Upper lobe of left lung (tissue), 6 donors: ENCODE data around the gene DENND1A. TPM values are rescaled to one million over a fixed set of nuclear protein-coding genes. Genes with fewer than 3 reads are reported as not detected.

ENCODE experiments used
- ATAC-seq, 2 donors: fragments of 200-7000 bp; cut with Tn5 transposase; one replicate each; pipeline ENCODE4 v1.9.1; 2022; ENCODE audit warnings: mild to moderate bottlenecking in 2 of 2, moderate library complexity in 2 of 2; ENCODE audit not compliant: low FRiP score in 2 of 2
- DNase-seq, 2 donors: peaks; one replicate each; pipeline ENCODE4 v3.0.0-alpha.2; 2019 to 2020
- H3K27ac ChIP-seq, 4 donors: fragments of 200-600 bp; sonication (generic); one replicate each; pipeline ENCODE4 v1.5.1; 2016 to 2019
- H3K27me3 ChIP-seq, 4 donors: fragments of 200-600 bp; sonication (generic); one replicate each; pipeline ENCODE4 v1.5.1; 2017 to 2019
- H3K36me3 ChIP-seq, 4 donors: fragments of 200-600 bp; sonication (generic); one replicate each; pipeline ENCODE4 v1.5.1; 2016 to 2019
- H3K4me1 ChIP-seq, 4 donors: fragments of 200-600 bp; sonication (generic); one replicate each; pipeline ENCODE4 v1.5.1; 2018 to 2019
- H3K4me3 ChIP-seq, 4 donors: fragments of 200-600 bp; sonication (generic); one replicate each; pipeline ENCODE4 v1.5.1; 2017 to 2019; ENCODE audit warnings: mild to moderate bottlenecking in 2 of 4, moderate library complexity in 1 of 4
- H3K9me3 ChIP-seq, 4 donors: fragments of 200-600 bp; sonication (generic); one replicate each; pipeline ENCODE4 v1.5.1; 2018 to 2019
- CTCF ChIP-seq, 6 experiments: fragments of 450-650 bp in 4 of 6; fragments of 200-600 bp in 2 of 6; sonication (generic) in 2 of 6; IDR thresholded peaks; one replicate each; pipeline ENCODE4 v1.5.1; 2016 to 2019; ENCODE audit warnings: antibody characterized with exemption in 6 of 6
- EP300 ChIP-seq, 4 donors: sonication (generic); formaldehyde crosslinking; IDR thresholded peaks; one replicate each; pipeline ENCODE4 v1.5.1; 2017; ENCODE audit warnings: antibody characterized with exemption in 4 of 4, control low read depth in 2 of 4
- POLR2A ChIP-seq, 4 donors: fragments of 450-650 bp; IDR thresholded peaks; one replicate each; pipeline ENCODE4 v1.5.1; 2016 to 2017; ENCODE audit warnings: antibody characterized with exemption in 4 of 4, mild to moderate bottlenecking in 2 of 4
- POLR2AphosphoS5 ChIP-seq, 2 donors: sonication (generic); formaldehyde crosslinking; IDR thresholded peaks; one replicate each; pipeline ENCODE4 v1.5.1; 2017; ENCODE audit warnings: antibody characterized with exemption in 2 of 2
- WGBS, 2 donors: methylation state at CpG; one replicate each; pipeline ENCODE4 v1.1.5; 2017 to 2018; 5-methylcytosine and 5-hydroxymethylcytosine counted together
- total RNA-seq, 6 donors: library from RNA; depleted of rRNA in 4 of 6; stranded (reverse); fragments of >200 nt in 4 of 6; gene quantifications; one replicate each; pipeline versions ENCODE4 v1.1.0 to v1.2.1, GENCODE V29; 2016 to 2021
- donor health status: DM: no; HTN: no; CAD: no; lungs with moderate emphysema.
- donor health status: DM: no; HTN: yes; CAD: no; lungs with severe emphysema.

Gene DENND1A
- total RNA-seq, 6 donors from 2014 or later: 9.8 to 46.1 (median 16.0) TPM

DNA sequence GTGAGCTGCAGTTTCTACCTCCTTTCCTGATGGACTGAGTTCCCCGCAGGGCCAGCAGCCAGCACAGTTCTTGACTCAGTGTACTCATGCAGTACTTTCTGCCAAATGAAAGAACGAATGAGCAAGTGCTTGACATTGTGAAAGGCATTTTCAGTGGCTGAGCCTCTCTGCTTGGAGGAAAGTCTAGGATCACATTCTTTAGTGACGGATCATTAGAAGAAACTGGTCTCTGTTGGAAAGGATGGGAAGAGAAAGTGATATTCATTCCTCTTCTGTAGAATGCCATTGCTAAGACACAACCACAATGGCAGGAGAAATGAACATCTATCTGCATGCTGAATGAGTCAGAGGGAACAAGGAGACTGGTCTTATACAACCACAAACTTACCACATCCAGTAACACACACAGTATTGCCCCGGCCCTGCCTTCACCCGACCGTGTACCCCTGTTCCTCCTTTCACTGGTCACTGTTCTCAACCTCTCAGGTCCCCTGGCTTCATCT is 367.0 kb downstream of the DENND1A start:
- WGBS, 2 donors: 64 to 79% methylated on average over 6 of the region's 6 CpGs
- H3K4me3 ChIP-seq: no peak overlapping the region
- H3K36me3 ChIP-seq: no peaks in the 10 kb centered on the region
- DNase-seq: no peak
- H3K9me3 ChIP-seq: no peaks in the 10 kb centered on the region
- TF ChIP-seq CTCF (IDR thresholded peaks at IDR 0.05): no peak
- no peak for TF ChIP-seq EP300 (IDR thresholded peaks at IDR 0.05)
- no peak for TF ChIP-seq POLR2A (IDR thresholded peaks at IDR 0.05)
- no peak for TF ChIP-seq POLR2AphosphoS5 (IDR thresholded peaks at IDR 0.05)
- peak; percentile 52 to 56 for ATAC-seq
- no peaks in the 10 kb centered on the region for H3K4me1 ChIP-seq
- H3K27ac ChIP-seq: no peak overlapping the region
- H3K27me3 ChIP-seq: no peaks in the 10 kb centered on the region

DNA sequence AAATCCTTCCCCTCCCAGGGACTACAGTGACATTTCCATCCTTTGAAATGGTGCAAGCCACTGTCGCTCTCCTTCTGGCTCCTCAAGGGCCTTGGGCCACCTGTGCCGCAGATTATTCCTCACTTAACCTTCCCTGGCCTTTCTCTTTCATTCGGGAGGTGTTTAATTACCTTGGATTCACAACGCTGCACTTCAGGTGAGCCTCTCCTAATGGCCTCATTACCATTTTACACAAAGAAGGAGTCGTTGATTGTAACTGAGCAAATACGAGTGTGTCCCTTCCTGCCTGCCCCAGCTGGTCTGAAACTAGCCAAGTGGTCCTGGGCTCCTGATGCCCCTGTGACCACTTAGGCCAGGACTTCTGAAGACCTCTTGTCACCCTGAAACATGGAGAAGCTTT is 368.9 kb downstream of the DENND1A start:
- Histone ChIP-seq H3K4me1 (no peaks in the 10 kb centered on the region), H3K9me3 (no peaks in the 10 kb centered on the region), H3K27me3 (no peaks in the 10 kb centered on the region), H3K27ac (no peak overlapping the region), H3K4me3 (no peak overlapping the region), H3K36me3 (peaks cover 0 to 17% (median 6%) of the 10 kb centered on the region in 4 donors)
- 83 to 88% methylated on average over 6 of the region's 6 CpGs for WGBS, 2 donors
- no peak for DNase-seq
- no peak for ATAC-seq
- no peak for TF ChIP-seq CTCF (IDR thresholded peaks at IDR 0.05)
- no peak for TF ChIP-seq EP300 (IDR thresholded peaks at IDR 0.05)
- TF ChIP-seq POLR2AphosphoS5 (IDR thresholded peaks at IDR 0.05): no peak
- no peak for TF ChIP-seq POLR2A (IDR thresholded peaks at IDR 0.05)

DNA sequence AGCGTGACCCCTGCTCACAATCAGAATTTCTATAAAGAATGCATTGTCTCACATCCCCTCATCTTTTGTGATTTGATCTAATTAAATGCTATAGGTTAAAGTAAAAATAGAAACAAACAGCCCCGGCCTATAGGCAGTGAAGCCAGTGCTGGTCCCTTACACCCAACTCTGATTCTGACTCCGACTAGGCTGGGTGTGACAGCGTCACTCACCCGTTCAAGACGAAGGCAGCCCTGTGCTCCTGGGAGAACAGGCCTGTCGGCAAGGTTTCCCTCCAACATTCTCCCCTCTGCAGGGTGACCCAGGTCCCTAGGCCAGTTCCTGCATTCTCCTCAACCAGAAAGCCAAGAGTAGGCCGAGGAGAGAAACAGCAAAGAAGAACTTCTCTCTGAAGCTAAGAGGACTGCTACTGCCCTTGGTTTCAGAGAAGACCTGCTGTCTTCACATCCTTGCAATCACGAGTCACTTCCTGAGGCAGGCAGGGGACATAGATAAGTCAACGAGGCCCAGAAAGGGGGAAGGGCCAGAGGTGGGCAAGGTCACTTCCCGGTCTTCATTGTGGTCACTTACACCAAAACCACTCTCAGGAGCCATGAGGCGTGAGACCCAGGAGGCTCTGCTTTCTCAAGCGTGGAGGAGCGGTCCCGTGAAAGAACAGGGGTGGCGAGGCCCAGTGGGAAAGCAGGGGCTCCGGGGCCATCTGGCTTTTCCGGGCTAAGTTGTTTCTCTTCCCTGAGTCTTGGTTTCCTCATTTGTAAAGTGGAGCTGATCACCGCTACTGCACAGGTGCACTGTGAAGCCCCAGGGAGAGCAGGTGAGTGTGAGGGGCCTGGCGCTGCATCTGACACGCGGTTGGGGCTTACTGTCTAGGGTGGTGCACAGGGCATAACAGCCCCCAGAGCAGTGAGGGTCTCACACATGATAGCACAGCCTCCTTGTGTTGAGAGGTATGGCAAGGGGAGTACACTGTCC is 373.2 kb downstream of the DENND1A start:
- TF ChIP-seq POLR2AphosphoS5 (IDR thresholded peaks at IDR 0.05): no peak
- TF ChIP-seq CTCF (IDR thresholded peaks at IDR 0.05): no peak
- TF ChIP-seq POLR2A (IDR thresholded peaks at IDR 0.05): no peak
- no peak for TF ChIP-seq EP300 (IDR thresholded peaks at IDR 0.05)
- Histone ChIP-seq H3K27ac (no peak overlapping the region), H3K4me3 (no peak overlapping the region), H3K4me1 (no peaks in the 10 kb centered on the region), H3K36me3 (peaks cover 0 to 23% (median 6%) of the 10 kb centered on the region in 4 donors), H3K27me3 (no peaks in the 10 kb centered on the region), H3K9me3 (no peaks in the 10 kb centered on the region)
- 85 to 91% methylated on average over 21 to 22 of the region's 22 CpGs for WGBS, 2 donors
- no peak for DNase-seq
- ATAC-seq: no peak

- WGBS, 2 donors: 75 to 77% methylated on average over 3 of the region's 3 CpGs
- no peak overlapping the region for H3K4me3 ChIP-seq
- no peaks in the 10 kb centered on the region for H3K9me3 ChIP-seq
- DNase-seq (no peak), ATAC-seq (peak in 1 of 2 donors; percentile 9)
- peaks cover 0 to 23% (median 7%) of the 10 kb centered on the region in 4 donors for H3K36me3 ChIP-seq
- TF ChIP-seq CTCF (IDR thresholded peaks at IDR 0.05): no peak
- TF ChIP-seq POLR2A (IDR thresholded peaks at IDR 0.05): no peak
- no peak for TF ChIP-seq POLR2AphosphoS5 (IDR thresholded peaks at IDR 0.05)
- TF ChIP-seq EP300 (IDR thresholded peaks at IDR 0.05): no peak
- H3K27ac ChIP-seq: no peak overlapping the region
- H3K4me1 ChIP-seq: no peaks in the 10 kb centered on the region
- no peaks in the 10 kb centered on the region for H3K27me3 ChIP-seq
Observed at GRCh38 chr9:123555646-123556045, 374.3 kb downstream of the DENND1A start.
